PC-3 (cell line): ENCODE results near the gene YTHDC1. TPM values are rescaled to one million over a fixed set of nuclear protein-coding genes. Genes with fewer than 3 reads are reported as not detected.

ENCODE experiments used
- ATAC-seq: fragments of 200-7000 bp; cut with Tn5 transposase; 2 replicates; pipeline ENCODE4 v1.9.1; 2020; ENCODE audit warnings: mild to moderate bottlenecking, moderate library complexity
- BruUV-seq: library from RNA; stranded (reverse); fragments of 400-500 nt; replicated peaks from 2 replicates; lab custom pipeline; 2021; lab: Mats Ljungman, UMichigan
- CTCF ChIA-PET: fragments of 300-600 bp; sonication (Branson Sonifier 250); formaldehyde crosslinking; loops from one replicate; lab custom pipeline; 2022; ENCODE audit warnings: antibody characterized with exemption; lab: Charles Lee
- POLR2A ChIA-PET: fragments of 300-600 bp; sonication (Branson Sonifier 250); formaldehyde crosslinking; loops from one replicate; lab custom pipeline; 2022; ENCODE audit warnings: antibody characterized with exemption; ENCODE audit not compliant: unreplicated experiment; lab: Charles Lee
- DNase-seq: peaks from one replicate; pipeline ENCODE4 v3.0.0-alpha.2; 2015
- H2AFZ ChIP-seq: fragments of 300-600 bp; sonication (generic); 2 replicates; pipeline ENCODE4 v1.6.0; 2016; ENCODE audit warnings: antibody characterized with exemption, low read length
- H3F3A ChIP-seq: fragments of 300-600 bp; sonication (generic); one replicate; pipeline ENCODE4 v1.6.0; 2017; ENCODE audit warnings: antibody characterized with exemption, low read length, control low read depth, mild to moderate bottlenecking; ENCODE audit not compliant: unreplicated experiment
- H3K27ac ChIP-seq: fragments of 300-600 bp; sonication (generic); 2 replicates; pipeline ENCODE4 v1.5.1; 2016; ENCODE audit warnings: mild to moderate bottlenecking, low read length
- H3K27me3 ChIP-seq: fragments of 300-600 bp; sonication (generic); 2 replicates; pipeline ENCODE4 v1.6.1; 2016; ENCODE audit warnings: low read length, mixed read lengths
- H3K36me3 ChIP-seq: fragments of 300-600 bp; sonication (generic); 2 replicates; pipeline ENCODE4 v1.6.1; 2016; ENCODE audit warnings: low read depth, mixed run types, low read length, mixed read lengths
- H3K4me1 ChIP-seq: fragments of 300-600 bp; sonication (generic); 2 replicates; pipeline ENCODE4 v1.5.1; 2016; ENCODE audit warnings: low read length; ENCODE audit not compliant: insufficient read depth
- H3K4me2 ChIP-seq: fragments of 300-600 bp; sonication (generic); 2 replicates; pipeline ENCODE4 v1.6.0; 2016; ENCODE audit warnings: low read length
- H3K4me3 ChIP-seq: fragments of 300-600 bp; sonication (generic); 2 replicates; pipeline ENCODE4 v1.5.1; 2016; ENCODE audit warnings: mild to moderate bottlenecking, low read length, mixed read lengths
- H3K79me2 ChIP-seq: fragments of 300-600 bp; sonication (generic); 2 replicates; pipeline ENCODE4 v1.6.1; 2017; ENCODE audit warnings: low read length, mixed read lengths
- H3K9ac ChIP-seq: fragments of 300-600 bp; sonication (generic); 2 replicates; pipeline ENCODE4 v1.6.0; 2016; ENCODE audit warnings: mild to moderate bottlenecking, low read length
- H3K9me2 ChIP-seq: fragments of 300-600 bp; sonication (generic); replicated peaks from 2 replicates; pipeline ENCODE4 v1.6.1; 2016; ENCODE audit warnings: mixed run types, low read length, mixed read lengths
- H3K9me3 ChIP-seq: fragments of 300-600 bp; sonication (generic); 2 replicates; pipeline ENCODE4 v1.6.1; 2016; ENCODE audit warnings: low read length, mixed read lengths
- H4K20me1 ChIP-seq: fragments of 300-600 bp; sonication (generic); 2 replicates; pipeline ENCODE4 v1.6.1; 2016; ENCODE audit warnings: low read length, mixed read lengths
- EZH2 ChIP-seq: fragments of 300-600 bp; sonication (generic); IDR thresholded peaks from one replicate; pipeline ENCODE4 v1.6.1; 2017; ENCODE audit warnings: antibody characterized with exemption, mild to moderate bottlenecking, low read length; ENCODE audit not compliant: unreplicated experiment
- EZH2phosphoT487 ChIP-seq: fragments of 300-600 bp; sonication (generic); IDR thresholded peaks from 2 replicates; pipeline ENCODE4 v1.6.1; 2018; ENCODE audit warnings: mild to moderate bottlenecking, antibody characterized with exemption, low read length, borderline replicate concordance
- intact Hi-C: fragments of 100-400 bp; cut with micrococcal nuclease; formaldehyde crosslinking; loops from 2 replicates; pipeline ENCODE4 v1.9.0; 2023
- total RNA-seq: library from RNA; depleted of rRNA; stranded (reverse); fragments of >200 nt; gene quantifications from 2 replicates; pipeline ENCODE4 v1.2.3, GENCODE V29; 2014
- TF ChIP-seq, protein P1 (sequence below): fragments of 300-600 bp; sonication (generic); conservative IDR thresholded peaks from 2 replicates; pipeline ENCODE4 v1.5.1; 2017; ENCODE audit warnings: antibody characterized with exemption, low read depth, mild to moderate bottlenecking, low read length

The YTHDC1 gene
- total RNA-seq, 1 experiment from 2014 or later, result 55.5 TPM

GRCh38 chr4:68277627-68278026 is 72.3 kb downstream of the YTHDC1 start:
- Histone ChIP-seq H3K9me3 (no peaks in the 10 kb centered on the region), H2AFZ (peak overlapping the region; percentile 41; the same call in 1 of the 2 replicates), H3F3A (no peaks in the 10 kb centered on the region), H3K36me3 (no peaks in the 10 kb centered on the region), H3K79me2 (no peaks in the 10 kb centered on the region), H3K27ac (0 out of 2 replicates have a peak overlapping the region, but pooled peaks have one; percentile 31), H3K4me2 (peak overlapping the region; percentile 56), H3K9me2 (no peaks in the 10 kb centered on the region), H4K20me1 (no peaks in the 10 kb centered on the region), H3K27me3 (no peaks in the 10 kb centered on the region), H3K4me3 (no peak overlapping the region), H3K4me1 (peaks cover 22% of the 10 kb centered on the region), H3K9ac (no peak overlapping the region)
- DNase-seq (no peak), ATAC-seq (peak; percentile 41)
- POLR2A ChIA-PET, result interaction anchor here (0.7 kb wide), 1 partner anchor 92 kb away, joined by 5 read pairs; no protein-coding TSS in a partner anchor
- intact Hi-C loops, result loop anchor here (10.0 kb wide), 1 partner anchor 897 kb away; no protein-coding TSS in a partner anchor
- CTCF ChIA-PET, result interaction anchor here (0.6 kb wide), 1 partner anchor 1041 kb away, joined by 6 read pairs; no protein-coding TSS in a partner anchor
- TF ChIP-seq EZH2 (no peak), EZH2phosphoT487 (no peak)
- TF ChIP-seq, protein P1, sequence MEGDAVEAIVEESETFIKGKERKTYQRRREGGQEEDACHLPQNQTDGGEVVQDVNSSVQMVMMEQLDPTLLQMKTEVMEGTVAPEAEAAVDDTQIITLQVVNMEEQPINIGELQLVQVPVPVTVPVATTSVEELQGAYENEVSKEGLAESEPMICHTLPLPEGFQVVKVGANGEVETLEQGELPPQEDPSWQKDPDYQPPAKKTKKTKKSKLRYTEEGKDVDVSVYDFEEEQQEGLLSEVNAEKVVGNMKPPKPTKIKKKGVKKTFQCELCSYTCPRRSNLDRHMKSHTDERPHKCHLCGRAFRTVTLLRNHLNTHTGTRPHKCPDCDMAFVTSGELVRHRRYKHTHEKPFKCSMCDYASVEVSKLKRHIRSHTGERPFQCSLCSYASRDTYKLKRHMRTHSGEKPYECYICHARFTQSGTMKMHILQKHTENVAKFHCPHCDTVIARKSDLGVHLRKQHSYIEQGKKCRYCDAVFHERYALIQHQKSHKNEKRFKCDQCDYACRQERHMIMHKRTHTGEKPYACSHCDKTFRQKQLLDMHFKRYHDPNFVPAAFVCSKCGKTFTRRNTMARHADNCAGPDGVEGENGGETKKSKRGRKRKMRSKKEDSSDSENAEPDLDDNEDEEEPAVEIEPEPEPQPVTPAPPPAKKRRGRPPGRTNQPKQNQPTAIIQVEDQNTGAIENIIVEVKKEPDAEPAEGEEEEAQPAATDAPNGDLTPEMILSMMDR, result no peak
- no TSS peak for BruUV-seq

- BruUV-seq, result no TSS peak
- Histone ChIP-seq H4K20me1 (no peaks in the 10 kb centered on the region), H3K4me2 (peak overlapping the region; percentile 77), H2AFZ (no peak overlapping the region), H3K27ac (no peak overlapping the region), H3K79me2 (no peaks in the 10 kb centered on the region), H3K9ac (no peak overlapping the region), H3K9me2 (no peaks in the 10 kb centered on the region), H3K9me3 (no peaks in the 10 kb centered on the region), H3K27me3 (no peaks in the 10 kb centered on the region), H3K4me3 (no peak overlapping the region; the same call in 1 of the 2 replicates), H3F3A (no peaks in the 10 kb centered on the region), H3K36me3 (no peaks in the 10 kb centered on the region), H3K4me1 (peaks cover 20% of the 10 kb centered on the region)
- DNase-seq, result peak; percentile 27
- TF ChIP-seq EZH2phosphoT487 (no peak), EZH2 (no peak)
- TF ChIP-seq, protein P1, result no peak
- no peak for ATAC-seq
- intact Hi-C loops, result loop anchor here (1.0 to 10.0 kb wide), 5 partner anchors 39 to 1344 kb away; no protein-coding TSS in a partner anchor
- ChIA-PET POLR2A (no interaction called here), CTCF (interaction anchor here (0.6 to 1.0 kb wide), 2 partner anchors 52 to 103 kb away, joined by 4 to 5 read pairs; no protein-coding TSS in a partner anchor)
Measured at GRCh38 chr4:68272860-68273259, 77.0 kb downstream of the YTHDC1 start.

- DNase-seq (no peak), ATAC-seq (peak; percentile 43)
- H3K4me1 ChIP-seq, result peaks cover 20% of the 10 kb centered on the region
- CTCF ChIA-PET, result interaction anchor here (0.6 to 1.2 kb wide), 4 partner anchors 53 to 200 kb away, joined by 3 to 36 read pairs (median 4); no protein-coding TSS in a partner anchor
- no peak overlapping the region for H3K27ac ChIP-seq
- no peaks in the 10 kb centered on the region for H3K79me2 ChIP-seq
- no peak overlapping the region for H3K9ac ChIP-seq
- peak overlapping the region; percentile 66 for H2AFZ ChIP-seq
- no TSS peak for BruUV-seq
- no peaks in the 10 kb centered on the region for H3F3A ChIP-seq
- peak overlapping the region; percentile 59 for H3K4me3 ChIP-seq
- H3K36me3 ChIP-seq, result no peaks in the 10 kb centered on the region
- no peaks in the 10 kb centered on the region for H4K20me1 ChIP-seq
- intact Hi-C loops, result loop anchor here (1.0 to 10.0 kb wide), 5 partner anchors 40 to 1345 kb away; no protein-coding TSS in a partner anchor
- H3K9me2 ChIP-seq, result no peaks in the 10 kb centered on the region
- TF ChIP-seq EZH2 (no peak), EZH2phosphoT487 (no peak)
- POLR2A ChIA-PET, result interaction anchor here (0.6 to 0.8 kb wide), 2 partner anchors 12 to 47 kb away, joined by 4 to 8 read pairs; no protein-coding TSS in a partner anchor
- H3K9me3 ChIP-seq, result no peaks in the 10 kb centered on the region
- no peaks in the 10 kb centered on the region for H3K27me3 ChIP-seq
- peak overlapping the region; percentile 77 for H3K4me2 ChIP-seq
Measured at GRCh38 chr4:68272380-68272779, 77.5 kb downstream of the YTHDC1 start.
